ENCODE results near the gene SMKR1. TPM values are rescaled to one million over a fixed set of nuclear protein-coding genes. Genes with fewer than 3 reads are reported as not detected.

Gene SMKR1
- total RNA-seq, 1 experiment from 2014 or later: 0.87 TPM

DNA sequence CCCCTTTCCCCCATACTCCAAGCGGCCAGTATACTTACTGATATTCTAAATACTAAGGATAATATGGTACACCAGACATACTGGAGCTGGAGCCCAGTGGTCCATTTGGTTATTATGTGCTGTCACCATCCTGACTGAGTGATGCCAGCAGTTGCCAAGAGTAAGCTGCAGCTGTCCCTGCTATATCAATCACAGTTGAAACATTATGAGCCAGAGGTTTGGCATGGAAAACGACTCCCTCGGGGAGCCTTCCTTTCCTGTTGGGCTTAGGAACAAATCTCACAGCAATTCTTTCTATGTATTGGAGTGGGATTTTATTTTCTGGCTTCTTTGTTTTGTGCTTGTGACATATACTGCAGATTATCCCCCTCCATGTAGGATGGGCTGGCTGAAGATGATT lies 35.5 kb upstream of the SMKR1 start:
- Mint-ChIP-seq H3K36me3 (ENCODE audit: insufficient read depth in 1 of 3, low read depth in 3 of 3) (peaks cover 0 to 28% (median 1%) of the 10 kb centered on the region in 3 experiments; a peak in 6 of 7 replicates), H3K9me3 (no peaks in the 10 kb centered on the region)
- no peak for DNase-seq

More for the DNA sequence above, 35.5 kb upstream of the SMKR1 start:
- no peaks in the 10 kb centered on the region for H3K79me2 ChIP-seq (ENCODE audit: insufficient read depth, low read length)
- no peaks in the 10 kb centered on the region for H3K9me3 ChIP-seq (ENCODE audit: control insufficient read depth, low read depth, low read length)
- H2BK12ac ChIP-seq (ENCODE audit: insufficient read length, low read depth, low read length): no peak overlapping the region
- Mint-ChIP-seq H3K27me3 (ENCODE audit: low read depth) (no peaks in the 10 kb centered on the region), H3K4me1 (peaks cover 19 to 20% of the 10 kb centered on the region in 2 experiments), H3K4me3 (no peak overlapping the region), H3K27ac (no peak overlapping the region)
- no peaks in the 10 kb centered on the region for H3K27me3 ChIP-seq (ENCODE audit: insufficient read depth, low read length)
- H2BK120ac ChIP-seq (ENCODE audit: low read depth, low read length, poor library complexity, severe bottlenecking): no peak overlapping the region
- TF ChIP-seq, protein P1, sequence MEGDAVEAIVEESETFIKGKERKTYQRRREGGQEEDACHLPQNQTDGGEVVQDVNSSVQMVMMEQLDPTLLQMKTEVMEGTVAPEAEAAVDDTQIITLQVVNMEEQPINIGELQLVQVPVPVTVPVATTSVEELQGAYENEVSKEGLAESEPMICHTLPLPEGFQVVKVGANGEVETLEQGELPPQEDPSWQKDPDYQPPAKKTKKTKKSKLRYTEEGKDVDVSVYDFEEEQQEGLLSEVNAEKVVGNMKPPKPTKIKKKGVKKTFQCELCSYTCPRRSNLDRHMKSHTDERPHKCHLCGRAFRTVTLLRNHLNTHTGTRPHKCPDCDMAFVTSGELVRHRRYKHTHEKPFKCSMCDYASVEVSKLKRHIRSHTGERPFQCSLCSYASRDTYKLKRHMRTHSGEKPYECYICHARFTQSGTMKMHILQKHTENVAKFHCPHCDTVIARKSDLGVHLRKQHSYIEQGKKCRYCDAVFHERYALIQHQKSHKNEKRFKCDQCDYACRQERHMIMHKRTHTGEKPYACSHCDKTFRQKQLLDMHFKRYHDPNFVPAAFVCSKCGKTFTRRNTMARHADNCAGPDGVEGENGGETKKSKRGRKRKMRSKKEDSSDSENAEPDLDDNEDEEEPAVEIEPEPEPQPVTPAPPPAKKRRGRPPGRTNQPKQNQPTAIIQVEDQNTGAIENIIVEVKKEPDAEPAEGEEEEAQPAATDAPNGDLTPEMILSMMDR (conservative IDR thresholded peaks at IDR 0.05): no peak
- no peaks in the 10 kb centered on the region for H4K20me1 ChIP-seq (ENCODE audit: control insufficient read depth, insufficient read depth, insufficient read length)
- no peak overlapping the region for H3K14ac ChIP-seq (ENCODE audit: insufficient read depth, low read length)
- H3K4ac ChIP-seq (ENCODE audit: low read depth, low read length): no peak overlapping the region
- H3K18ac ChIP-seq (ENCODE audit: insufficient read length, low read depth, low read length): no peak overlapping the region
- no peak overlapping the region for H3K4me2 ChIP-seq (ENCODE audit: insufficient read depth, insufficient read length, low read length)
- no peak overlapping the region for H4K8ac ChIP-seq (replicated peaks; ENCODE audit: insufficient read length, low read depth, low read length)
- no peak overlapping the region for H2BK20ac ChIP-seq (ENCODE audit: low read depth, low read length, poor library complexity, severe bottlenecking)
- no peak overlapping the region for H3K9ac ChIP-seq (ENCODE audit: extremely low read depth, insufficient read length, low read length)
- H4K91ac ChIP-seq (ENCODE audit: insufficient read length, low read depth, low read length): no peak overlapping the region
- no peak overlapping the region for H2AFZ ChIP-seq (ENCODE audit: low read length)
- WGBS (ENCODE audit: extremely low coverage, insufficient read length, low lambda C conversion rate): no CpG with 5 or more reads among the region's 3 CpGs
- no peak overlapping the region for H2BK15ac ChIP-seq (ENCODE audit: low read depth, low read length)
- no peak overlapping the region for H3T11ph ChIP-seq (ENCODE audit: low read length)
- H3K23me2 ChIP-seq (ENCODE audit: insufficient read length, low read depth, low read length, poor library complexity, severe bottlenecking): no peaks in the 10 kb centered on the region
- H3K79me1 ChIP-seq (ENCODE audit: insufficient read depth, low read depth, low read length, poor library complexity, severe bottlenecking): no peaks in the 10 kb centered on the region
- H3K4me1 ChIP-seq (ENCODE audit: insufficient read depth, low read length): no peaks in the 10 kb centered on the region; the same call in 1 of the 2 replicates
- H3K27ac ChIP-seq (ENCODE audit: insufficient read length, low read depth, low read length): no peak overlapping the region
- H2AK5ac ChIP-seq (ENCODE audit: insufficient read length, low read length): no peak overlapping the region
- H3K56ac ChIP-seq (ENCODE audit: insufficient read length, low read depth, low read length): no peak overlapping the region
- no peak overlapping the region for H2BK5ac ChIP-seq (ENCODE audit: insufficient read length, low read length)
- no peak overlapping the region for H4K5ac ChIP-seq (ENCODE audit: insufficient read length, low read depth, low read length)
- no peak overlapping the region for H3K23ac ChIP-seq (ENCODE audit: insufficient read length, low read depth, low read length)
